Suprapubic skin (tissue), 4 donors: ENCODE measurements around the gene PDPN.

Source experiments
- CTCF ChIP-seq, 2 donors: fragments of 200-600 bp in 1 of 2; fragments of 450-650 bp in 1 of 2; sonication (generic) in 1 of 2; IDR thresholded peaks; one replicate each; pipeline ENCODE4 v1.5.1; 2016 to 2019; ENCODE audit warnings: antibody characterized with exemption in 2 of 2, mild to moderate bottlenecking in 1 of 2, moderate library complexity in 1 of 2
- EP300 ChIP-seq: sonication (generic); formaldehyde crosslinking; IDR thresholded peaks from one replicate; pipeline ENCODE4 v1.6.1; 2017; ENCODE audit warnings: antibody characterized with exemption
- POLR2A ChIP-seq, 2 donors: fragments of 450-650 bp; IDR thresholded peaks; one replicate each; pipeline ENCODE4 v1.6.1; 2017; ENCODE audit warnings: antibody characterized with exemption in 2 of 2, mild to moderate bottlenecking in 2 of 2, moderate library complexity in 2 of 2
- POLR2AphosphoS5 ChIP-seq, 3 donors: sonication (generic); formaldehyde crosslinking; IDR thresholded peaks; one replicate each; pipeline ENCODE4 v1.6.1; 2017; ENCODE audit warnings: antibody characterized with exemption in 3 of 3

DNA sequence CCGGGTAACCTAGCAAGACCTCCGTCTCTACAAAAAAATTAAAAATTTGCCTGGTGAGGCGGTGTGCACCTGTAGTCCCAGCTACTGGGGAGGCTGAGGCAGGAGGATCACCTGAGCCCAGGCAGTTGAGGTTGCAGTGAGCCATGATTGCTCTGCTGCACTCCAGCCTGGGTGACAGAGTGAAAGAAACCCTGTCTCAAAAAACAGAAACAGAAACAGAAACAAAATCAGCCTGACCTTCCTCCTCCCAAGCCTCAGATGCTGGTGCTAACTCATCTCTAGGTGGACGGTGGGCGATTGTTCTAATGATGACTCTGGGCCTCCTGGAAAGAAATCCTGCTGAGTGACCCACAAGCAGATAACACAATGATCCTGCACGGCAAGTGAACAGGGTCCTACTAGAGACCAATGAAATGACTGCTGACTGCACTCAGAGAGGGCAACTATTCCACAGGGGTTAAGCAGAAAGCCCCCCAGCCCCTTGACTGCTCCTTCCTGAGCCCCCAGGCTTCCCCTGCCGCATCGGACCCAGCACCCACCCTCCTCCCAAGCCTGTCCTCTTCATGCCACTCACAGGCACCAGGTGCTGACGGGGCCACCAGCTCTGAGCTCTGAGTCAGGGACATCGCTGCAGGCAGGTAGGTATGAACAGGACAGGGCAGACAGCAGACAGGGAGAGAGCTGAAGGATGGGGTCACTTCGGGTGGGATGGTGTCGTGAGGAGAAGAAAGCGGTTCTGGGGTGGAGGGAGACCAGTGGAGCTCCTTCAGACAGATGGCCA lies 42.0 kb upstream of the PDPN start:
- TF ChIP-seq CTCF (IDR thresholded peaks at IDR 0.05) (no peak), POLR2AphosphoS5 (IDR thresholded peaks at IDR 0.05) (no peak), POLR2A (IDR thresholded peaks at IDR 0.05) (no peak), EP300 (no peak)
